Activated CD8-positive, alpha-beta memory T cell treated with anti-CD3 and anti-CD28 coated beads, Interleukin-2, amount 50 U/mL, for 1 hour (primary cell): ENCODE results near the gene TBC1D3I.
"Not testable (repeated sequence)": the region's sequence is repeated elsewhere in the genome, so short reads cannot be mapped to it uniquely, and the experiment has no call there.

Experiments used
- DNase-seq: peaks from one replicate; pipeline ENCODE4 v3.0.0-alpha.2; 2020; ENCODE audit errors: extremely low read depth

Gene TBC1D3I

DNA sequence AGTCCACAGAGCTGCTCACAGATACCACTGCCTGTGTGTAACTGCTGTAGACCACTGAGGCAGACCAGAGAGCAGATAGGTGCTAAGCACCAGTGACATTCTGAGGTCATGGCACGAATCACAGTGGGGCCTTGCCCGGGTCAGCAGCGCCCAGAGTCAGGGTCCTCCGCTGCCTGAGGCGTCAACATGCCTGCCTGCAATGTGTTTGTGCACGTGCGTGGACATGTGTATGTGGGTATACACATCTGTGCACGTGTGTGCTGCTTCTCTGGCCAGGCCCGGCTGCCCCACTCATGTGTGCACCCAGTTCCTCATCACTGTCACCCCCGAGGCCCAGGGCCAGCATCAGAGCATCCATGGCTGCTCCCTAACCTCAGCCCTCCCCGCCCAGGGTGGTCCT lies at the start of gene TBC1D3I:
TSS of gene TBC1D3I (minus strand) at position 101 of the 400 bp plus-strand sequence. CDS start 1,585 bp downstream, outside the sequence.
- not testable (repeated sequence) for DNase-seq

DNA sequence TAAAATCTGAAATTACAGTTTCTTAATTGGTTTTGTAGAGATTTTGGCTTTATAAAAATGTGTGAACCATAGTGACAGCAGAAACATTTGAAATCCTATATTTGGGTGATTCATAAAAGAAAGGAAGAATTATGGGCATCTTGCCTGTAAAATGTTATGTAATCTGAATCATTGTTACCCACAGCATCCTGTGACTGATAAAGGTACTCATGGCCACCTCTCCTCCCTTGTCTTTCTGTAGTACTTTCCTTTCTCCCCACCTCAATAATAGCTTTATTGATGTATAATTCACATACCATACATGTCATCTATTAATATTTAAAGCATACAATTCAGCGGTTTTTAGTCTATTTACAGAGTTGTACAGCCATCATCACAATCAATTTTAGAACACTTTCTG lies 30.8 kb upstream of the TBC1D3I start:
- DNase-seq, result not testable (repeated sequence)

DNA sequence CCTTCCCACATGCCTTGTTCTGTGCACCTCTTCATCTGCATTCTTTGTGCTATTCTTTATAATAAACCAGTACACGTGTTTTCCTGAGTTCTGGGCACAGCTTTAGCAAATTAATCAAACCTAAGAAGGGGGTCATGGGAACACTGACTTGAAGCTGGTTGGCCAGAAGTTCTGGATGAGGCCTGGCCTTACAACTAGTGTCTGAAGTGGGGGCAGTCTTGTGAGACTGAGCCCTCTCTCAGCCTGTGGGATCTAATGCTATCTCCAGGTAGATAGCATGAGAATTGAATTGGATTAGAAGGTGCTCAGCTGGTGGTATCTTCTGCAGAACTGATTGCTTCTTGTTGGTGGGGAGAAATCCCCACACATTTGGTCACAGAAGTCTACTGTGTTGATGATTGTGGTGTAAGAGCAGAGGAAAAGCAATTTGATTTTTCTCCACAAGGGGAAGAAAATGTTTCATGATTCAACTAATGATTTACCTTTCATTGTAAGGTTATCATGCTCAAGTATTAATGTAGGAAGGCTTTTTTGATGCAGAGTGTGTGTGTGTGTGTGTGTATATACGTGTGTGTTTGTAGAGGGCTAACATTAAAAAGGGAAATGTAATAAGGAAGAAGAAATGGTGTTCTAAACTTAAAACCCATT lies 25.7 kb upstream of the TBC1D3I start:
- not testable (repeated sequence) for DNase-seq

DNA sequence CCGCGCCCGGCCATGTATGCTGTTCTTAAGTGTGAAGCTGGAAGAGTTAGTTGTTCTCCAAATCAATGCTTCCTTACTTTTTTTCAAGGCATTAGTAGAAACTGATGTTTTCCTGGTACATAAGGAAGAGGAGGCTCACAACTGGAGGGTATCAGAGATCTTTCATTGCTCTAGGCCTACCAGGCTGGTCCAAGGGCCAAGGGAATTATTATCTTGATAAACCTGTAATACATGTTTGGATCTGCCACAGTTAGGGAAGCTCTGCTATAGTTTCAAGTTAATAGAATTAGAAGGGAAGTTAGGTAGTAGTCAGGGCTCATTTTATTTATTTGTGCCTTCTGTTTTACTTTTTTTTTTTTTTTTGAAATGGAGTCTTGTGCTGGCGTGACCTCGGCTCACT lies 19.8 kb upstream of the TBC1D3I start:
- not testable (repeated sequence) for DNase-seq

DNA sequence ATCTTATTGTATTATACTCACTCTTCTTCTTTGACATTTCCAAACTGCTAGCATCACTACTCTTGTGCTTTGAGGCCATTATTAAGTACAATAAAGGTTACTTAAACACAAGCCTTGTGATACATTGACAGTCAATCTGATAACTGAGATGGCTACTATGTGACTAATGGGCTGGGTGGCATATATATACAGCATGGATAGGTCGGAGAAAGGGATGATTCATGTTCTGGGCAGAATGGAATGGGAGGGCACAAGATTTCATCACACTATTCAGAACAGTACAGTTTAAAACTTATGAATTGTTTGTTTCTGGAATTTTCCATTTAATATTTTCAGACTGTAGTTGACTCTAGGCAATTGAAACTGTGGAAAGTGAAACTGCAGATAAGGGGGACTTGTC lies 18.9 kb upstream of the TBC1D3I start:
- not testable (repeated sequence) for DNase-seq

DNA sequence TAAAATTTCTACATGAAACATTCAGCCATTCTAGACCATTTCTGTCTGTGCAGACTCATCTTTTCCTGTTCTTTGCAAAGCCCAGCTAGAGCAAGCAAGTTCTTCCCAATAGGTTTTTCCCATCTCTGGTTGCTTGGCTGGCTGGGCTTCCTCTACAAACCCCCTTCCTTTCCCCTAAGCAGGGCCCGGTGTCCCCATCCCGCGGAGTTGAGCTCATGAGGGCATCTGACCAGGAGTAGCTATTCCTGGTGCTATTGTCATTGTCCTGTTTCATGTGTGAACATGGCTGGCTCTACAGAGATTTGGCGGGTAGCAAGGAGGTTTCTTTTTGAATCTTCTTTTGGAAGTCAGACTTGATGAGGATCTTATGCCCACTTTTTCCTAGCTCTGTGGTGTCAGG lies 22.3 kb downstream of the TBC1D3I start:
- DNase-seq, result not testable (repeated sequence)

DNA sequence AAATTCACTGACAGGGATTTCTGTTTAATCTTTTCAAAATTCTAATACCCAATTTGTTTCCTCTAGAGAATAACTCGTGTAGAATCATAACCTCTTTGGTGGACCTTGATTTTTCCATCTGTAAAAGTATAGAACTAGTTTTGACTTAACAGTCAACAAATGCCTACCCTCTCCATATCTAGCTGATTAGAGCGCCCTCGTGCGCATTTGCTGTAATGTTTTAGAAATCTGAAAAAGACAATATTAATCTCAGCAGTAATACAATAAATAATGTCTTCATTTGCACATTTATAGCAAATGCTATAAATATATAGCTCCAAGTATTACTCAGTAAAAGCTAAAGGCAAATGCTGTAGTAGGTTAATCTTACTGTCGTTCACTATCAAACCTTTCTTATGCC lies 34.7 kb downstream of the TBC1D3I start:
- DNase-seq, result not testable (repeated sequence)

DNA sequence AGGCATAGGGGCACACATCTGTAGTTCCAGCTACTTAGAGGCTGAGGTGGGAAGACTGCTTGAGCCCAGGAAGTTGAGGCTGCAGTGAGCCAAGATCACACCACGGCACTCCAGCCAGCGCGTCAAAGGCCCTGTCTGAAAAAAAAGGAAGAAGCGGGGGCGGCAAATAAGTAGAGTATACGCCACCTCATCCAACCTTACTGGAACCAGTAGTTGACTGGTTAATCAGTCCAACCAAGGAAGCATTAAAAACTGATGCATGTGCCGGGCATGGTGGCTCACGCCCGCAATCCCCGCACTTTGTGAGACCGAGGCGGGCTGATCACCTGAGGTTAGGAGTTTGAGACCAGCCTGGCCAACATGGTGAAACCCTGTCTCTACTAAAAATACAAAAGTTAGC lies 41.4 kb downstream of the TBC1D3I start:
- not testable (repeated sequence) for DNase-seq

DNA sequence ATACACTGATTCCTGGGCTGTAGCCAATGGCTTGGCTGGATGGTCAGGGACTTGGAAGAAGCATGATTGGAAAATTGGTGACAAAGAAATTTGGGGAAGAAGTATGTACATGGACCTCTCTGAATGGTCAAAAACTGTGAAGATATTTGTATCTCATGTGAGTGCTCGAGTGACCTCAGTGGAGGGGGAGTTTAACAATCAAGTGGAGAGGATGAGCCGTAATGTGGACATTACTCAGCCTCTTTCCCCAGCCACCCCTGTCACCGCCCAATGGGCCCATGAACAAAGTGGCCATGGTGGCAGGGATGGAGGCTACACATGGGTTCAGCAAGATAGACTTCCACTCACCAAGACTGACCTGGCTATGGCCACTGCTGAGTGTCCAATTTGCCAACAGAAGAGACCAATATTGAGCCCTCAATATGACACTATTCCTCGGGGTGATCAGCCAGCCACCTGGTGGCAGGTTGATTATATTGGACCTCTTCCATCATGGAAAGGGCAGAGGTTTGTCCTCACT lies 42.7 kb downstream of the TBC1D3I start:
- not testable (repeated sequence) for DNase-seq

DNA sequence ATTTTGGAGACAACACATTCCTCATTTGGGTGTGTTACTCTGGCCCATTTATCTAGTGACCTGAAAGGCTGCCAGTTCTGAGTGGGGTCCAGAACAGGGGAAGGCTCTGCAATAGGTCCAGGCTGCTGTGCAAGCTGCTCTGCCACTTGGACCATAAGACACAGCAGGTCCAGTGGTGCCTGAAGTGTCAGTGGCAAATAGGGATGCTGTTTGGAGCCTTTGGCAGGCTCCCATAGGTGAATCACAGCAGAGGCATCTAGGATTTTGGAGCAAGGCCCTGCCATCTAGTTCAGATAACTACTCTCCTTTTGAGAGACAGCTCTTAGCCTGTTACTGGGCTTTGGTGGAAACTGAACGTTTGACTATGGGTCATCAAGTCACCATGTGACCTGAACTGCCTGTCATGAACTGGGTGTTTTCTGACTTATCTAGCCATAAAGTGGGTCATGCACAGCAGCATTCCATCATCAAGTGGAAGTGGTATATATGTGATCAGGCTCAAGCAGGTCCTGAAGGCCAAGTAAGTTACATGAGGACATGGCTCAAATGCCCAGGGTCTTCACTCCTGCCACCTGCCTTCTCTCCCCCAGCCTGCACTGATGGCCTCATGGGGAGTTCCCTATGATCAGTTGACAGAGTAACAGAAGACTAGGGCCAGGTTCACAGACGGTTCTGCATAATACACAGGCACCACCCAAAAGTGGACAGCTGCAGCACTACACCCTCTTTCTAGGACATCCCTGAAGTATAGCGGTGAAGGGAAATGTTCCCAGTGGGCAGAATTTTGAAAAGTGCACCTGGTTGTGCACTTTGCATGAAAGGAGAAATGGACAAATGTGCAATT lies 43.4 kb downstream of the TBC1D3I start:
- not testable (repeated sequence) for DNase-seq

DNA sequence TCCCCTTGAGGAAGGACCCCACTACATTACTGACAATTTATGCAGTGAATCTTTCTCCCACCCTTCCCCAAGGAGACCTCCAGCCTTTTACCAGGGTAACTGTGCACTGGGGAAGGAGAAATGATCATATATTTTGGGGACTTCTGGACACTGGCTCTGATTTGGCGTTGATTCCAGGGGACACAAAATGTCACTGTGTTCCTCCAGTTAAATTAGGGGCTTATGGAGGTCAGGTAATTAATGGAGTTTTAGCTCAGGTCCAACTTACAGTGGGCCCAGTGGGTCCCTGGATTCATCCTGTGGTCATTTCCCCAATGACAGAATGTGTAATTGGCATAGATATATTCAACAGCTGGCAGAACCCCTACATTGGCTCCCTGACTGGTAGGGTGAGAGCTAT lies 44.8 kb downstream of the TBC1D3I start:
- DNase-seq, result not testable (repeated sequence)

DNA sequence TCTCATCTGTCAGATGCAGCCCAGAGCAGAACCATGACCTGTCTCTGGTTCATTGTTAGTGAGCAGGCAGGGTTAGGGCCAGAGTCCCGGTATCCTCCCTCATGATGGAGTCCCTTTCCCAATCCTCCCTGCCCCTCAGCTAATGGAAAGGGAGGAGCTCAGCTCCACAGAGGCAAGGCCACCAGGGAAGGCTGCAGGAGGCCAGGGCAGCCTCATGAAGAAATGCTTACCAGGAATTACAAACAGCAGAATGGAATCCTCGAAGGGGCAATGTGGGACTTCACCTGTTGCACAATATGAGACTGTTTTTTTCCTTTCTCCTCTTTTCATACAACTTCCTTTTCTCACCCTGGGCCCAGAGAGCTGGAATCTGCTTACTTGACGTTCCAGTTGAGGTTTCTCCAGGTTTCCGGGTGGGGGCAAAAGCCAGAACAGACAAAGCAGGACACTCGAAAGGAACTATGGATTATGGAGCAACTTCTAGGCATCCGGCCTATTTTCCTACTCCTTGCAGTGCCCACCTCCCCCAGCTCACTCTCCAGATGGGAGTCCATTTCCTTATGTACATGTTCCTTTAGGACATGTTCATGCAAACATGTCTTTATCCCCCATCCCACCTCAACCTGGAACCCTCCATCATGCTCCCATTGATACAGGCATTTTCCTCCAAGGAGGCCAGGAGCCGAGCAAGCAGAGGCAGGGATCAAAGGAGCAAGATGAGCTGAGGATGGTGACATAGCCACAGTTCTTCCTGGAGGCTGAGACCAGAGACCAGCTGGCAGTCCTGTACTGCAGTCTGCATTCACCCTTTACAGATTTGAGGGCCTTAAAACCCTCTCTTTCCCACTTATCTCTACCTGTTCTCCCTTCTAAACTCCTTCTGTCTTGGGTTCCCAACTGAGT lies 48.7 kb downstream of the TBC1D3I start:
- not testable (repeated sequence) for DNase-seq

DNA sequence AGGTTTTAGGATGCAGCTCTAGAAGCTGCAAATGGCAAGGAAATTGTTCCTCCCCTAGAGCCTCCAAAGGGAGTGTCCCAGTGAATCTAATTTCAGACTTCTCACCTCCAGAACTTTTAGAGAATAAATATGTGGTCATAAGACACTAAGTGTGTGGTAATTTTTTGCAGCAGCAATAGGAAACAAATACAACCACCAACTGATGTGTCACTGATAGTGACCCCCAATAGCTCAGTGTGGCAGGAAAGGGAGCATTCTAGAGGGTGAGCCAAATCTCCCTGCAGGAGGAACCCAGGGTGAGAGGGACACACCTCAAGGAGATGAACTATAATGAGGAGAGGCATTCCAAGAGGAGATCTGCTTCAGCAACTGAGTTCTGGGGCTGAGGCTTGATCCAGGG lies 49.5 kb downstream of the TBC1D3I start:
- no peak for DNase-seq

DNA sequence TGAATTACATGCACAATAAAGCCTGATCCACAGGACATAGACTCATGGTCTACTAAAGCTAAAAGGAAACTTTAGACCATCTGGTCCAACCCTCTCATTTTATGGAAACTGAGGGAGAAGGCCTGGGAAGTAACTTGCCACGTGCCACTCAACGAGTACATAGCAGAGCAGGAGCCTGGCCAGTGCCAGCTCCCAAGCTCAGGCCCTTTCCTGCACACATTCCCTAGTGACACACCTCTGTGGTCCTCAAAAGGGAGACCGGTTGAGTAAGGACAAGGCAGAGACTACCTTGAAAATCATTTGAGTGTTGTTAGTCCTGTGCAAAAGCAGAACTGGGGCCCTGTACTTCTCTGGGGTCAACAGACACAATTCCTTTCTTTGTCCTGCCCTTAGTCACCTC lies 50.7 kb downstream of the TBC1D3I start:
- no peak for DNase-seq

DNA sequence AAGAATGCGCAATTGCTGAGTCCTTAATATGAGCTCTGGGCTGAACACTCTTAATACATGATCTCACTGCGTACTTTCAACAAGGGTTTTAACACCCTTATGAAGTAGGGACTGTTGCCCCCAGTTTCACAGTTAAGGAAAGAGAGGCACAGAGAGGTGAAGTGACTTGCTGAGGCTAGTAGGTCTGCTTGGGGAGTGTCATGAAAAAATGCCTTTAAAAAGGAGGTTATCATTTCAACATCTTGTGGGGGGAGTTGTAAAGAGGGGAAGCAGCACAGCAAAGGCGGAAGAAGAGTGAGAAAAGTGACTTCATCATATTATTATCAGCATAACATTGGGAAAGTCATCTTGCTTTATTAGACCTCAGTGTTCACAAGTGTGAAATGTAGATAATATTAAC lies 51.4 kb downstream of the TBC1D3I start:
- no peak for DNase-seq

DNA sequence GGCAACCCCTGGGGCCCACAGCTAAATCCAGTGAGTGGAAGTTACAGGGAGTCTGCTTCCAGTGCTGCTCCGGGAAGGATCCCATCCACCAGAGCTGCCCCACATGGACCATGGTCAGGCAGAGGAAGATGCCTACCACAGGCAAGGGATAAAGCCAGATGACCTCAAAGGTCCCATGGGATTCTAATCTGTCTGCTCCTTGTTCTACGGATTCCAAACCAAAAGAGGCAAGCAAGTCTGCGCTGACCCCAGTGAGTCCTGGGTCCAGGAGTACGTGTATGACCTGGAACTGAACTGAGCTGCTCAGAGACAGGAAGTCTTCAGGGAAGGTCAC lies 52.1 kb downstream of the TBC1D3I start:
- no peak for DNase-seq

DNA sequence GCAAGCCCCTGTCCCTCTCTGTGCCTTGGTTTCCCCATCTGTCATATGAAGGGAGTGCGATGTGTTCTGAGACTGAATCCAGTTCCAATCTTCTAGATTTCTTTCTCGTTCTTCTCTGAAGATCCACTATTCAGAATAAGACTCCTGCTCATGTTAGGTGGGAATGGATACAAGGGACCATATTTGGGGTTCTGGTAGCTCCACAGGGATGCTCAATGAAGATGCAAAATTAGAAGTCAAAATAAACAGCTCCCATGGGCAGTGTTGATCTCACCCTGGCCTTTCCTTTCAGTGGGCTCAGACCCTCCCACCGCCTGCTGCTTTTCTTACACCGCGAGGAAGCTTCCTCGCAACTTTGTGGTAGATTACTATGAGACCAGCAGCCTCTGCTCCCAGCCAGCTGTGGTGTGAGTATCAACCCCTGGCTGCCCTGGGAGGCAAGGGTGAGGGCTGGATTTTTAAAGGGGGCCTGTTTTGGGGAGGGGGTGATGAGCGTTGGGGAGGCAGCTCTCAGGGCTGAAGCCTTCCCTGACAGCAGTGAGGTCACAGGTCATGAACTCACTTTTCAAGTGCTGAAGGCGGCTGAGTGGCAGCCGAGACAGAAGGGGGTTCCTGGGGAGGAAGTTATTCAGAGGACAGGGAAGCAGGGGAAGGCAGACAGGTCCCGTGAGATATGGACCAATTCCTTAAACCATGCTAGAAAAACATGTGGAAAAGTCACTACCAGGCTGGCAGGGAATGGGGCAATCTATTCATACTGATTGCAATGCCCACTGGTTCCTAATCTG lies 52.7 kb downstream of the TBC1D3I start:
- not testable (repeated sequence) for DNase-seq

DNA sequence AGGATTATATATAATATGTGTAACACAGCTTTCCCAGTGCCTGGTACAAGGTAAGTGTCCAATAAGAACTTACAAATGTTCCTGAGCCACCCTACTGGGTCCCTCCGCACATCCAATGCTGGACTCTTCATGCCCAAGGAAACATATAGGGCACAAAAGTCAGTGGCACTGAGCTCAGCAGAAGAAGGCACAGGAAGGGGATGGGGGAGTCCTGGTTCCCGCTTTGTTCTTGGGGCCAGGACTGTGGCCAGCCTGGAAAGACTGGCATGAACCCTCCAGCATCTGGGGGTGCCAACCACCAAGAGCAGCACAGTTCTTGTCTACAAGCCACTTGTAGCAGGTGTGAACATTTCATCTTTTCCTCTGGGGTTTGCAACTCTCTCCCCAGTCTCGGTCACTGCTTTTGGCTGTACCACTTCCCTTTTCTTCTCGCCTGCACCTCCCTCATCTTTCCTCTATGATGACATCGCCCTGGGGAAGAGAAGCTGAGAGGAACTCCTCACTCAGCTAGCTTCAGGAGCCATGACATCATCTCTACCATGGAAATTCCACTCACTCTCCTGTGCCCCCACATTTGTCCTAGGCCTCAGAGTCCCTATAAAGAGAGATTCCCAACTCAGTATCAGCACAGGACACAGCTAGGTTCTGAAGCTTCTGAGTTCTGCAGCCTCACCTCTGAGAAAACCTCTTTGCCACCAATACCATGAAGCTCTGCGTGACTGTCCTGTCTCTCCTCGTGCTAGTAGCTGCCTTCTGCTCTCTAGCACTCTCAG lies 53.7 kb downstream of the TBC1D3I start, which contains the start of gene CCL4L2:
TSS of gene CCL4L2 (plus strand) at position 625 of the 773 bp plus-strand sequence.
- DNase-seq, result not testable (repeated sequence)

DNA sequence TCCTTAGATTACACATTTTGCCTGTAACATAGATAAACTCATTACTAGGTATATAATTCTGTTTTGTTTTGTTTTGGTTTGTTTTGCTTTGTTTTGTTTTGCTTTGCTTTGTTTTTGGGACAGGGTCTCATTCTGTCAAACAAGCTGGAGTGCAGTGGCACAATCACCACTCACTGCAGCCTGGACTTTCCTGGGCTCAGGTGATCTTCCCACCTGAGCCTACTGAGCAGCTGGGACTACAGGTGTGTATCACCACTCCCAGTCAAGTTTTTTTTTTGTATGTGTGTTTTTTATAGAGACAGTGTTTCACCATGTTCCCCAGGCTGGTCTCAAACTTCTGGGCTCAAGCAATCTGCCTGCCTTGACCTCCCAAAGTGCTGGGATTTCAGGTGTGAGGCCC lies 54.8 kb downstream of the TBC1D3I start:
- DNase-seq, result no peak

DNA sequence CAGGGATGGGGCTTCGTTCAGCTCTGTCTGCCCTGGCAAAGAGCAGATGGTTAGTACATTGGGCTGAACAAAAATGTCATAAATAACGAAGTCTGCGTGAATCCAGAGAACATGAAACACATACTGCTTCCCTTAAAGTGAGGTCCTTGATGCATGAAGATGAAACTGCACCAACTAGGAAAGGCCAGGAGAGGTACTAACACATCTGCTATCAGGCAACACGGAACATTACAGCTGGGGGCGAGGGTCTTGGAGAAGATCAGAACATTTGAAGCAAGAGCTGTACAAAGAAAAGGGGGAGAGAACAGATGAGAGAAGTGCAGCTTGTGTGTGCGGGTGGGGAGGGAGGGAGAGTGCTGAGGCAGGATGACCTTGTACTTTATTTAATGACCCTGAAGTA lies 57.0 kb downstream of the TBC1D3I start:
- DNase-seq, result not testable (repeated sequence)
